K562 (cell line): Measurements from ENCODE around the gene ADSS1. TPM values are rescaled to one million over a fixed set of nuclear protein-coding genes. Genes with fewer than 3 reads are reported as not detected.

Experiments
- ATAC-seq: fragments of 200-7000 bp; cut with Tn5 transposase; 3 replicates; pipeline ENCODE4 v1.9.1; 2020; ENCODE audit warnings: moderate library complexity
- BruUV-seq: library from RNA; stranded (reverse); fragments of 400-500 nt; replicated peaks from 2 replicates; lab custom pipeline; 2021; lab: Mats Ljungman, UMichigan
- CTCF ChIA-PET: fragments of 300-600 bp; formaldehyde crosslinking; extraction: SDS; loops from one replicate; lab custom pipeline; 2021; ENCODE audit warnings: low intra/inter-chr PET ratio; lab: Yijun Ruan, JAX
- POLR2A ChIA-PET: fragments of 300-600, 350-650 bp; sonication (Branson Sonifier 250); formaldehyde crosslinking; extraction: SDS; loops from one replicate; lab custom pipeline; 2021; ENCODE audit warnings: antibody characterized with exemption, inconsistent platforms; lab: Yijun Ruan, JAX
- DNase-seq, 4 experiments: peaks; one replicate each; pipeline versions ENCODE4 v3.0.0 to v3.0.0-alpha.2; 2011 to 2018; ENCODE audit warnings: low spot score in 3 of 4, mixed read lengths in 3 of 4; ENCODE audit errors: extremely low read depth in 1 of 4
- FAIRE-seq: peaks from 2 replicates; lab custom pipeline; 2011; peaks lifted over from hg19 to GRCh38; lab: Jason Lieb, UNC
- H2AFZ ChIP-seq: 2 replicates; pipeline ENCODE4 v1.6.0; 2011; ENCODE audit warnings: low read depth, low read length, control low read depth, inconsistent platforms
- H3K27ac ChIP-seq: fragments of 200-600 bp; 3 replicates; pipeline ENCODE4 v1.8.0; 2011; ENCODE audit warnings: low read depth, mild to moderate bottlenecking, control low read depth, inconsistent platforms, low read length, moderate library complexity, mixed read lengths; ENCODE audit errors: extremely low read depth
- H3K27me3 ChIP-seq, 2 experiments: fragments of 300-600 bp in 1 of 2; 2 replicates in 1 of 2; 3 replicates in 1 of 2; pipeline versions ENCODE4 v1.6.0 to v1.8.0; 2011; ENCODE audit warnings: inconsistent platforms in 2 of 2, low read length in 2 of 2, mild to moderate bottlenecking in 1 of 2, mixed read lengths in 1 of 2, moderate library complexity in 1 of 2; ENCODE audit not compliant: control insufficient read depth in 2 of 2, insufficient read depth in 2 of 2
- H3K36me3 ChIP-seq: fragments of 300-600 bp; 3 replicates; pipeline ENCODE4 v1.8.0; 2011; ENCODE audit warnings: mild to moderate bottlenecking, low read length, inconsistent platforms; ENCODE audit not compliant: control insufficient read depth, insufficient read depth
- H3K4me1 ChIP-seq, 2 experiments: fragments of 200-600 bp in 1 of 2; replicated peaks in 1 of 2; 2 replicates in 1 of 2; 3 replicates in 1 of 2; pipeline versions ENCODE4 v1.5.1 to v1.8.0; 2011; ENCODE audit warnings: inconsistent platforms in 2 of 2, low read length in 2 of 2, mild to moderate bottlenecking in 1 of 2, mixed read lengths in 1 of 2, moderate library complexity in 1 of 2; ENCODE audit not compliant: control insufficient read depth in 2 of 2, insufficient read depth in 2 of 2
- H3K4me2 ChIP-seq: 2 replicates; pipeline ENCODE4 v1.6.1; 2011; ENCODE audit warnings: low read length, control low read depth, inconsistent platforms, mixed read lengths; ENCODE audit not compliant: insufficient read depth
- H3K4me3 ChIP-seq: fragments of 200-600 bp; sonication (generic), shearing (Covaris generic); 2 replicates; pipeline ENCODE4 v1.5.1; 2016; ENCODE audit warnings: control low read depth, inconsistent platforms
- H3K79me2 ChIP-seq: fragments of 200-600 bp; 3 replicates; pipeline ENCODE4 v1.8.0; 2011; ENCODE audit warnings: low read length, inconsistent platforms; ENCODE audit not compliant: control insufficient read depth, insufficient read depth
- H3K9ac ChIP-seq, 2 experiments: 2 replicates each; pipeline versions ENCODE4 v1.6.0 to v1.6.1; 2011; ENCODE audit warnings: low read depth in 2 of 2, low read length in 2 of 2, control low read depth in 1 of 2, inconsistent platforms in 1 of 2, mild to moderate bottlenecking in 1 of 2, mixed read lengths in 1 of 2; ENCODE audit not compliant: insufficient read depth in 1 of 2
- H3K9me1 ChIP-seq: one replicate; pipeline ENCODE4 v1.6.0; 2011; ENCODE audit warnings: inconsistent platforms, mild to moderate bottlenecking, low read length, moderate library complexity; ENCODE audit not compliant: control insufficient read depth, insufficient read depth
- H3K9me3 ChIP-seq: replicated peaks from 2 replicates; pipeline ENCODE4 v1.5.1; 2011; ENCODE audit warnings: low read depth, low read length, inconsistent platforms; ENCODE audit not compliant: control insufficient read depth, insufficient read depth
- H4K20me1 ChIP-seq: replicated peaks from 2 replicates; pipeline ENCODE4 v1.6.1; 2011; ENCODE audit warnings: low read length, inconsistent platforms, mixed read lengths; ENCODE audit not compliant: control insufficient read depth, insufficient read depth
- BCOR ChIP-seq: fragments of 450-650 bp; IDR thresholded peaks from 2 replicates; pipeline ENCODE4 v1.6.1; 2016
- CHD4 ChIP-seq: fragments of 200-600 bp; sonication (generic); IDR thresholded peaks from 3 replicates; pipeline ENCODE4 v1.6.1; 2012; ENCODE audit warnings: low read depth, mild to moderate bottlenecking, mixed read lengths, low read length, inconsistent platforms; ENCODE audit not compliant: insufficient read depth, insufficient replicate concordance, poor library complexity, severe bottlenecking
- DMBX1 ChIP-seq: fragments of 250-450 bp; sonication (Bioruptor Pico); IDR thresholded peaks from 2 replicates; pipeline ENCODE4 v1.8.0; 2022; ENCODE audit warnings: inconsistent platforms, mild to moderate bottlenecking, moderate library complexity, borderline replicate concordance
- FOXA3 ChIP-seq, 2 experiments: fragments of 450-650 bp in 1 of 2; sonication (generic) in 1 of 2; formaldehyde crosslinking; IDR thresholded peaks in 1 of 2; conservative IDR thresholded peaks in 1 of 2; 2 replicates each; pipeline versions ENCODE4 v1.4.0 to v1.8.0; 2020 to 2022; ENCODE audit warnings: mild to moderate bottlenecking in 2 of 2, missing genetic modification reagents in 1 of 2
- HDGF ChIP-seq: fragments of 450-650 bp; IDR thresholded peaks from 2 replicates; pipeline ENCODE4 v1.6.1; 2016
- KLF1 ChIP-seq: fragments of 450-650 bp; IDR thresholded peaks from 2 replicates; pipeline ENCODE4 v1.6.1; 2016; ENCODE audit warnings: missing genetic modification characterization, missing compliant biosample characterization
- MEF2D ChIP-seq: conservative IDR thresholded peaks from 2 replicates; pipeline ENCODE4 v1.6.1; 2016; ENCODE audit warnings: low read depth, missing genetic modification characterization, missing compliant biosample characterization
- MLX ChIP-seq, 2 experiments: fragments of 450-650 bp in 1 of 2; sonication (generic) in 1 of 2; formaldehyde crosslinking; conservative IDR thresholded peaks; 2 replicates each; pipeline versions ENCODE4 v1.4.0 to v1.8.1; 2020 to 2022; ENCODE audit warnings: mild to moderate bottlenecking in 1 of 2, missing genetic modification reagents in 1 of 2
- NR2C2 ChIP-seq, 2 experiments: fragments of 200-800 bp in 1 of 2; sonication (Bioruptor generic) in 1 of 2; sonication (generic) in 1 of 2; formaldehyde crosslinking in 1 of 2; IDR thresholded peaks; 2 replicates each; pipeline versions ENCODE4 v1.6.1 to v1.8.0; 2016 to 2022; ENCODE audit warnings: mild to moderate bottlenecking in 1 of 2, missing compliant biosample characterization in 1 of 2, missing genetic modification characterization in 1 of 2, missing genetic modification reagents in 1 of 2
- POLR2B ChIP-seq: fragments of 450-650 bp; IDR thresholded peaks from 2 replicates; pipeline ENCODE4 v1.6.1; 2018; ENCODE audit warnings: low read depth; ENCODE audit not compliant: partially characterized antibody
- RBM17 ChIP-seq: fragments of 200-400 bp; formaldehyde crosslinking; IDR thresholded peaks from 2 replicates; pipeline ENCODE4 v1.6.1; 2017; ENCODE audit warnings: low read depth, mild to moderate bottlenecking, low read length, borderline replicate concordance
- SIN3B ChIP-seq: fragments of 450-650 bp; IDR thresholded peaks from 2 replicates; pipeline ENCODE4 v1.6.1; 2017; ENCODE audit warnings: low read depth, mild to moderate bottlenecking, moderate library complexity
- SMARCB1 ChIP-seq: IDR thresholded peaks from 2 replicates; pipeline ENCODE4 v1.6.1; 2011; ENCODE audit warnings: improper control_type of control experiment, low read depth; ENCODE audit not compliant: insufficient read length
- TFAM ChIP-seq: fragments of 250-450 bp; sonication (Bioruptor Pico); conservative IDR thresholded peaks from 2 replicates; pipeline ENCODE4 v1.5.0; 2021; ENCODE audit warnings: mild to moderate bottlenecking, moderate library complexity
- ZNF175 ChIP-seq: fragments of 200-800 bp; sonication (Bioruptor generic); IDR thresholded peaks from 2 replicates; pipeline ENCODE4 v1.6.1; 2016; ENCODE audit warnings: low read depth, mild to moderate bottlenecking, missing genetic modification characterization, missing compliant biosample characterization
- ZNF239 ChIP-seq: fragments of 250-450 bp; sonication (Bioruptor Pico); IDR thresholded peaks from 2 replicates; pipeline ENCODE4 v1.4.0; 2020; ENCODE audit warnings: mild to moderate bottlenecking
- ZNF639 ChIP-seq, 2 experiments: fragments of 200-800 bp in 1 of 2; sonication (Bioruptor generic) in 1 of 2; sonication (generic) in 1 of 2; formaldehyde crosslinking in 1 of 2; IDR thresholded peaks in 1 of 2; conservative IDR thresholded peaks in 1 of 2; 2 replicates each; pipeline versions ENCODE4 v1.5.0 to v1.6.1; 2016 to 2020; ENCODE audit warnings: missing compliant biosample characterization in 1 of 2, missing genetic modification characterization in 1 of 2, missing genetic modification reagents in 1 of 2
- ZNF780A ChIP-seq: fragments of 250-450 bp; sonication (Bioruptor Pico); IDR thresholded peaks from 2 replicates; pipeline ENCODE4 v1.5.0; 2021; ENCODE audit warnings: mild to moderate bottlenecking
- ZNF785 ChIP-seq: fragments of 250-450 bp; sonication (Bioruptor Pico); IDR thresholded peaks from 2 replicates; pipeline ENCODE4 v1.4.0; 2020; ENCODE audit warnings: mild to moderate bottlenecking
- WGBS: fragments of 100-300 bp; shearing (Covaris generic); methylation state at CpG from one replicate; pipeline ENCODE4 v1.1.6; 2016; ENCODE audit warnings: low coverage, mixed read lengths; ENCODE audit not compliant: insufficient coverage; ENCODE audit errors: missing lambda C conversion rate; 5-methylcytosine and 5-hydroxymethylcytosine counted together
- in situ Hi-C: fragments of 300-500 bp; cut with MboI; formaldehyde crosslinking; loops from 4 replicates; pipeline ENCODE4 v1.15.0; 2018; ENCODE audit warnings: inconsistent platforms, mixed read lengths
- intact Hi-C: fragments of 100-400 bp; cut with micrococcal nuclease; formaldehyde crosslinking; loops from 2 replicates; pipeline ENCODE4 v1.14.2; 2022
- polyA plus RNA-seq, 8 experiments: library from polyadenylated mRNA; depleted of rRNA in 4 of 8; stranded (reverse) in 5 of 8; unstranded in 3 of 8; fragments of >200 nt; fragmentation: Nextera tagmentation in 2 of 8; fragmentation: Illumina TruSeq in 1 of 8; extraction: Ambion mirVana in 2 of 8; extraction: Trizol in 1 of 8; gene quantifications; 2 replicates each; pipeline versions ENCODE4 v1.2.1 to v1.2.3, GENCODE V29; 2011 to 2014; ENCODE audit warnings: inconsistent platforms in 1 of 8, missing spikeins in 1 of 8
- total RNA-seq, 7 experiments: library from RNA; depleted of rRNA in 6 of 7; stranded (reverse); fragments of >200 nt in 6 of 7; fragmentation: Illumina TruSeq in 2 of 7; extraction: Trizol in 2 of 7; gene quantifications; 2 replicates each; pipeline versions ENCODE4 v1.2.1 to v1.2.3, GENCODE V29; 2011 to 2021; ENCODE audit warnings: low replicate concordance in 1 of 7

The ADSS1 gene
- total and polyA plus RNA-seq, 9 of the 15 experiments (the other 6 are each of a cell fraction or from before 2014, with no cell fraction given): 0.53 to 5.9 (median 3.9) TPM

GRCh38 chr14:104712881-104713734, 10.9 kb upstream of the ADSS1 start:
- peaks cover 3% of the 10 kb centered on the region; the same call in 1 of the 3 replicates for H3K36me3 ChIP-seq
- ATAC-seq (no peak), DNase-seq (no peak), FAIRE-seq (no peak)
- 94% methylated on average over 13 of the region's 40 CpGs for WGBS
- no peaks in the 10 kb centered on the region for H3K9me3 ChIP-seq
- intact Hi-C loops (no loop called here), in situ Hi-C loops (loop anchor here (5.0 kb wide), 1 partner anchor 56 kb away; no protein-coding TSS in a partner anchor)
- H3K9ac ChIP-seq: no peak overlapping the region
- peaks cover 3% of the 10 kb centered on the region; the same call in 1 of the 2 replicates for H4K20me1 ChIP-seq
- no TSS peak for BruUV-seq
- ChIA-PET POLR2A (interaction anchor here (0.6 kb wide), 1 partner anchor 570 kb away, joined by 3 read pairs; no protein-coding TSS in a partner anchor), CTCF (no interaction called here)
- H3K79me2 ChIP-seq: no peaks in the 10 kb centered on the region
- H3K4me2 ChIP-seq: no peak overlapping the region
- H3K27me3 ChIP-seq: no peaks in the 10 kb centered on the region
- H3K27ac ChIP-seq: no peak overlapping the region
- no peak overlapping the region for H3K4me3 ChIP-seq
- H3K9me1 ChIP-seq: no peaks in the 10 kb centered on the region
- H2AFZ ChIP-seq: no peak overlapping the region
- H3K4me1 ChIP-seq: peaks cover 0 to 38% of the 10 kb centered on the region in 2 experiments; a peak in 2 of 5 replicates
- no peak for TF ChIP-seq SMARCB1
- TF ChIP-seq DMBX1 (CRISPR knock-in tag): no peak
- no peak for TF ChIP-seq MLX (CRISPR knock-in tag; conservative IDR thresholded peaks at IDR 0.05)
- TF ChIP-seq FOXA3 (CRISPR knock-in tag; conservative IDR thresholded peaks at IDR 0.05 in 1 of 2, IDR thresholded peaks at IDR 0.05 in 1 of 2): no peak
- no peak for TF ChIP-seq RBM17
- TF ChIP-seq KLF1 (tag): no peak
- TF ChIP-seq ZNF639 (CRISPR knock-in tag; conservative IDR thresholded peaks at IDR 0.05 in 1 of 2, IDR thresholded peaks at IDR 0.05 in 1 of 2): no peak
- no peak for TF ChIP-seq TFAM (CRISPR knock-in tag)
- TF ChIP-seq CHD4: no peak
- TF ChIP-seq SIN3B: no peak
- TF ChIP-seq POLR2B: no peak
- no peak for TF ChIP-seq HDGF
- no peak for TF ChIP-seq ZNF785 (CRISPR knock-in tag)
- no peak for TF ChIP-seq ZNF175 (CRISPR knock-in tag)
- TF ChIP-seq NR2C2 (CRISPR knock-in tag; IDR thresholded peaks at IDR 0.05): no peak
- no peak for TF ChIP-seq NR2C2 (tag; IDR thresholded peaks at IDR 0.05)
- TF ChIP-seq ZNF780A (CRISPR knock-in tag): no peak
- no peak for TF ChIP-seq ZNF239 (CRISPR knock-in tag)
- no peak for TF ChIP-seq MEF2D (tag)
- no peak for TF ChIP-seq BCOR
- TF ChIP-seq, all 486 proteins: peak for 0
